Tibial nerve (tissue), 4 donors: Measurements from ENCODE around the gene GNS. TPM values are rescaled to one million over a fixed set of nuclear protein-coding genes. Genes with fewer than 3 reads are reported as not detected.
"Not testable (repeated sequence)": the region's sequence is repeated elsewhere in the genome, so short reads cannot be mapped to it uniquely, and the experiment has no call there.

Experiments
- DNase-seq, 2 donors: peaks; one replicate each; pipeline ENCODE4 v3.0.0-alpha.2; 2019; ENCODE audit warnings: low spot score in 2 of 2
- H3K27ac ChIP-seq, 4 donors: fragments of 200-600 bp; sonication (generic) in 3 of 4; one replicate each; pipeline ENCODE4 v1.5.1; 2017 to 2019; ENCODE audit warnings: mild to moderate bottlenecking in 1 of 4
- H3K27me3 ChIP-seq, 2 donors: fragments of 200-600 bp; sonication (generic) in 1 of 2; one replicate each; pipeline versions ENCODE4 v1.5.1 to v1.6.0; 2017 to 2019
- H3K36me3 ChIP-seq, 3 donors: fragments of 200-600 bp; sonication (generic); one replicate each; pipeline ENCODE4 v1.5.1; 2018 to 2019
- H3K4me1 ChIP-seq, 4 donors: fragments of 200-600 bp; sonication (generic) in 3 of 4; one replicate each; pipeline ENCODE4 v1.5.1; 2017 to 2019
- H3K4me3 ChIP-seq, 4 donors: fragments of 200-600 bp; sonication (generic) in 3 of 4; one replicate each; pipeline ENCODE4 v1.5.1; 2017 to 2019; ENCODE audit warnings: mild to moderate bottlenecking in 1 of 4, moderate library complexity in 1 of 4
- H3K9me3 ChIP-seq, 4 donors: fragments of 200-600 bp; sonication (generic) in 3 of 4; one replicate each; pipeline ENCODE4 v1.5.1; 2017 to 2019
- EP300 ChIP-seq, 2 donors: sonication (generic); formaldehyde crosslinking; IDR thresholded peaks; one replicate each; pipeline ENCODE4 v1.6.1; 2017; ENCODE audit warnings: antibody characterized with exemption in 2 of 2, mild to moderate bottlenecking in 1 of 2
- POLR2A ChIP-seq, 2 donors: fragments of 450-650 bp; IDR thresholded peaks; one replicate each; pipeline ENCODE4 v1.6.1; 2017; ENCODE audit warnings: antibody characterized with exemption in 2 of 2, mild to moderate bottlenecking in 2 of 2, moderate library complexity in 2 of 2
- WGBS, 2 donors: methylation state at CpG; one replicate each; pipeline ENCODE4 v1.1.5; 2018; 5-methylcytosine and 5-hydroxymethylcytosine counted together
- total RNA-seq, 4 donors: library from RNA; depleted of rRNA; stranded (reverse); fragments of >200 nt; gene quantifications; one replicate each; pipeline ENCODE4 v1.1.0, GENCODE V29; 2016
- TF ChIP-seq, protein P1 (sequence below), 5 experiments: fragments of 200-600 bp in 3 of 5; fragments of 450-650 bp in 2 of 5; sonication (generic) in 3 of 5; IDR thresholded peaks; one replicate each; pipeline ENCODE4 v1.5.1; 2016 to 2019; ENCODE audit warnings: antibody characterized with exemption in 5 of 5, mild to moderate bottlenecking in 3 of 5, moderate library complexity in 2 of 5

Gene GNS
- total RNA-seq, 4 donors from 2014 or later, result 72.2 to 88.4 (median 81.4) TPM

DNA sequence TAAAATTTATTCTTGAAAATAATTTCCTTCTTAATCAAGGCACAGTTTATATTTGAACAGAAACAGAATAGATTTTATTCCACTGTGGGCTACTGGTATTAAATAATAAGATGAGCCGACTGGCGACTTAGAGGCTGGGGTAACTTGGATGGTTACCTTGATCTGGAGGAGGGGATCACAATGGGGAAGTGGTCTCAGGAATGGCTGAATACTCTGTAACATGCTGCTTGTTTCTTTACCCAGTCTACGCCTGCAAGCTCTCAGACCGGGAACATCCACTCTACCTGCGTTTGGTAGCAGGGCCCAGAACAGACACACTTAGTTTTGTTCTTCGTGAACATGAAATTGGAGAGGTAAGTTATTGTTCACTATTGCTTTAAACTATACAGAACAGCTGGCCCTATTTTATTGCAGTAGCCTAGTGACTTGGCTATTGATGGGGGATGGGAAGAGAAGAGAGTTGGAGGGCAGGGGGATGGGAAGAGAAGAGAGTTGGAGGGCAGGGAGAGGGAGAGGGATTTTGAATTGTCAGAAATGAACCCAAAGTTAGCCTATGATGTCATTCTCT is 67.9 kb downstream of the GNS start:
- 80 to 87% methylated on average over 6 of the region's 6 CpGs for WGBS, 2 donors
- TF ChIP-seq, protein P1, sequence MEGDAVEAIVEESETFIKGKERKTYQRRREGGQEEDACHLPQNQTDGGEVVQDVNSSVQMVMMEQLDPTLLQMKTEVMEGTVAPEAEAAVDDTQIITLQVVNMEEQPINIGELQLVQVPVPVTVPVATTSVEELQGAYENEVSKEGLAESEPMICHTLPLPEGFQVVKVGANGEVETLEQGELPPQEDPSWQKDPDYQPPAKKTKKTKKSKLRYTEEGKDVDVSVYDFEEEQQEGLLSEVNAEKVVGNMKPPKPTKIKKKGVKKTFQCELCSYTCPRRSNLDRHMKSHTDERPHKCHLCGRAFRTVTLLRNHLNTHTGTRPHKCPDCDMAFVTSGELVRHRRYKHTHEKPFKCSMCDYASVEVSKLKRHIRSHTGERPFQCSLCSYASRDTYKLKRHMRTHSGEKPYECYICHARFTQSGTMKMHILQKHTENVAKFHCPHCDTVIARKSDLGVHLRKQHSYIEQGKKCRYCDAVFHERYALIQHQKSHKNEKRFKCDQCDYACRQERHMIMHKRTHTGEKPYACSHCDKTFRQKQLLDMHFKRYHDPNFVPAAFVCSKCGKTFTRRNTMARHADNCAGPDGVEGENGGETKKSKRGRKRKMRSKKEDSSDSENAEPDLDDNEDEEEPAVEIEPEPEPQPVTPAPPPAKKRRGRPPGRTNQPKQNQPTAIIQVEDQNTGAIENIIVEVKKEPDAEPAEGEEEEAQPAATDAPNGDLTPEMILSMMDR (IDR thresholded peaks at IDR 0.05), result no peak
- TF ChIP-seq POLR2A (IDR thresholded peaks at IDR 0.05), result no peak
- DNase-seq, result no peak
- Histone ChIP-seq H3K27me3 (no peaks in the 10 kb centered on the region), H3K4me3 (no peak overlapping the region), H3K9me3 (no peaks in the 10 kb centered on the region), H3K27ac (no peak overlapping the region), H3K4me1 (peaks cover 0 to 27% (median 1%) of the 10 kb centered on the region in 4 donors), H3K36me3 (peaks cover 0 to 7% (median 0%) of the 10 kb centered on the region in 3 donors)

DNA sequence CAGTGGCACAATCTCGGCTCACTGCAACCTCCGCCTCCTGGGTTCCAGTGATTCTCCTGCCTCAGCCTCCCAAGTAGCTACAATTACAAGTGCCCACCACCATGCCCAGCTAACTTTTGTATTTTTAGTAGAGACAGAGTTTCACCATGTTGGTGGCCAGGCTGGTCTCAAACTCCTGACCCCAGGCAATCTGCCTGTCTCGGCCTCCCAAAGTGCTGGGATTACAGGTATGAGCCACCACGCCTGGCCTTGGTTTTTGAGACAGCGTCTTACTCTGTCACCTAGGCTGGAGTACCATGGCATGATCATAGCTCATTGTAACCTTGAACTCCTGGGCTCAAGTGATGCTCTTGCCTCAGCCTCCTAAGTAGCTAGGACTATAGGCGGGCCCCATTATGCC is 69.0 kb downstream of the GNS start:
- peaks cover 0 to 16% (median 0%) of the 10 kb centered on the region in 4 donors for H3K4me1 ChIP-seq

DNA sequence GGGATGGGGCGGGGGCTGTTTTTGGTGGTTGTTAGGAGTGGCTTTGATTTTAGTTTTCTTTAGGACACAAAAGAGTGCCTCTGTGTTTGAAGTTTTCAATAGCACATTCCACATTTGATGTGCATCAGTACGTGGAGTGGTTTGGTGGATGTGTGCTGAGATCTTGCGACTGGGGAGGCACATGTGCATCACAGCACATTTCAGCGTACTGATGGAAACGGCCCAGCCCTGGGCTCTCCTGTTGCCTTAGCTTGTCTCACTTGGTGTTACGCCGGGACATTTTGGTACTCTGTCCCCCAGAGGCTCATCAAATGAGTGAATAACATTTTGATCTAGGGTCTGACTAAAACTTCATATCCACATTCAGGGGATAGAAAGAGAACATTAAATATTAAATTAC is 70.5 kb downstream of the GNS start:
- H3K27ac ChIP-seq, result no peak overlapping the region
- H3K36me3 ChIP-seq, result peaks cover 0 to 17% (median 0%) of the 10 kb centered on the region in 3 donors
- no peaks in the 10 kb centered on the region for H3K9me3 ChIP-seq
- DNase-seq, result no peak
- TF ChIP-seq, protein P1 (IDR thresholded peaks at IDR 0.05), result no peak
- TF ChIP-seq EP300 (IDR thresholded peaks at IDR 0.05) (no peak), POLR2A (IDR thresholded peaks at IDR 0.05) (no peak)
- H3K4me1 ChIP-seq, result peaks cover 0 to 9% (median 0%) of the 10 kb centered on the region in 4 donors
- WGBS, 2 donors, result 78 to 91% methylated on average over 7 of the region's 7 CpGs
- no peak overlapping the region for H3K4me3 ChIP-seq
- H3K27me3 ChIP-seq, result no peaks in the 10 kb centered on the region

More for the DNA sequence above, 69.0 kb downstream of the GNS start:
- H3K36me3 ChIP-seq, result peaks cover 0 to 15% (median 0%) of the 10 kb centered on the region in 3 donors
- not testable (repeated sequence) for H3K4me3 ChIP-seq, H3K27ac ChIP-seq, DNase-seq, H3K9me3 ChIP-seq, H3K27me3 ChIP-seq
- 98 to 99% methylated on average over 6 of the region's 6 CpGs for whole genome bisulfite sequencing, 2 donors

DNA sequence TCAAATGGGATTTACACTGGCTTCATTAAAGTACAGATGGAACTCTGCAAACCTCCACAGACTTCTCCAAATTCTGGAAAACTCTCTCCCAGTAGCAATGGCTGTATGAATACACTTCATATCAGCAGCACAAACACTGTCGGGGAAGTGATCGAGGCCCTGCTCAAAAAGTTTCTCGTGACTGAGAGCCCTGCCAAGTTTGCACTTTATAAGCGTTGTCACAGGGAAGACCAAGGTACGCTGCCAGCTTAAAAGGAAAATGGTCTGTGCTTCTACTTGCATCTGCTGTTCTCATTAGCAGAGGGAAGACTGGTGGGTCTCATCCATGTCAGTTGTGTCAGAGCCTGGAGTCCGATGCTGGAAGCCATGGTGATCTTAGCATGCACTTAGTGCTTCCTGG is 71.0 kb downstream of the GNS start:
- peaks cover 0 to 9% (median 2%) of the 10 kb centered on the region in 4 donors for H3K4me1 ChIP-seq
- TF ChIP-seq POLR2A (IDR thresholded peaks at IDR 0.05) (no peak), EP300 (IDR thresholded peaks at IDR 0.05) (no peak)
- TF ChIP-seq, protein P1 (IDR thresholded peaks at IDR 0.05), result no peak
- no peak for DNase-seq
- 84 to 87% methylated on average over 6 of the region's 6 CpGs for WGBS, 2 donors
- no peak overlapping the region for H3K27ac ChIP-seq
- peaks cover 0 to 17% (median 0%) of the 10 kb centered on the region in 3 donors for H3K36me3 ChIP-seq
- H3K4me3 ChIP-seq, result no peak overlapping the region
- H3K9me3 ChIP-seq, result no peaks in the 10 kb centered on the region
- H3K27me3 ChIP-seq, result no peaks in the 10 kb centered on the region

DNA sequence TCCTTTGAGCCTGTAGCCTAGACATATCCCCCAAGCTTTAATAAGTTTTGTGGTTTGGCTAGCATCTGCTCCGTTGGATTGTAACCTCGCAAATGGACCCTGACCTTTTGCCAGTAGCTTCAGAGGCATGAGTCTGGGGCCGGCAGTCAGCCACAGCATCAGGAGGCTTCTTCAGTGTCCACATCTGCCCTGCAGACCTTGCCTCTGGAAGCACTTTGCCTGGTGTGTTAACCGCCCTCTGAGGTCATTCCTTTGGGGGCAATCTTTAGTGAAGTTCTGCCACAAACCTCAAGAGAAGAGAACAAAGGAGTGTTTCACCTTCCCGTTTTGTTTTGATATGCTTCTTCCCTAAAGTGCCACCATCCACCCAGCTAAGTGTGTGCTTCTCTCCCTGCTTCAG is 71.4 kb downstream of the GNS start:
- TF ChIP-seq, protein P1 (IDR thresholded peaks at IDR 0.05), result no peak
- TF ChIP-seq EP300 (IDR thresholded peaks at IDR 0.05) (no peak), POLR2A (IDR thresholded peaks at IDR 0.05) (no peak)
- 32 to 36% methylated on average over 5 of the region's 5 CpGs for WGBS, 2 donors
- DNase-seq, result no peak
- H3K4me1 ChIP-seq, result peaks cover 0 to 9% (median 5%) of the 10 kb centered on the region in 4 donors
- no peaks in the 10 kb centered on the region for H3K27me3 ChIP-seq
- no peaks in the 10 kb centered on the region for H3K9me3 ChIP-seq
- no peak overlapping the region for H3K4me3 ChIP-seq
- H3K27ac ChIP-seq, result no peak overlapping the region
- peaks cover 0 to 17% (median 0%) of the 10 kb centered on the region in 3 donors for H3K36me3 ChIP-seq
